GM12878 (cell line): ENCODE measurements around the gene SF3B6. TPM values are rescaled to one million over a fixed set of nuclear protein-coding genes. Genes with fewer than 3 reads are reported as not detected.

Experiments
- BHLHE40 ChIP-seq, 2 experiments: fragments of 450-650 bp in 1 of 2; IDR thresholded peaks; 2 replicates each; pipeline ENCODE4 v1.6.1; 2011 to 2017; ENCODE audit warnings: low read depth in 2 of 2, borderline replicate concordance in 1 of 2, improper control_type of control experiment in 1 of 2, low read length in 1 of 2, mild to moderate bottlenecking in 1 of 2
- CBX3 ChIP-seq: fragments of 200-600 bp; sonication (generic); IDR thresholded peaks from 2 replicates; pipeline ENCODE4 v1.6.1; 2016; ENCODE audit warnings: low read depth, borderline replicate concordance
- CEBPB ChIP-seq, 2 experiments: fragments of 150-350 bp in 1 of 2; IDR thresholded peaks; 2 replicates each; pipeline ENCODE4 v1.6.1; 2012 to 2014; ENCODE audit warnings: low read depth in 2 of 2, low read length in 2 of 2, borderline replicate concordance in 1 of 2, inconsistent platforms in 1 of 2
- FOXM1 ChIP-seq: IDR thresholded peaks from 2 replicates; pipeline ENCODE4 v1.6.1; 2012; ENCODE audit warnings: low read depth, mild to moderate bottlenecking, inconsistent platforms, low read length, moderate library complexity
- GABPA ChIP-seq: IDR thresholded peaks from 2 replicates; pipeline ENCODE4 v1.6.1; 2014; ENCODE audit warnings: antibody characterized with exemption, low read depth, mild to moderate bottlenecking, inconsistent platforms
- POLR2AphosphoS5 ChIP-seq: IDR thresholded peaks from 2 replicates; pipeline ENCODE4 v1.6.1; 2011; ENCODE audit warnings: mild to moderate bottlenecking, low read length, inconsistent platforms
- STAT1 ChIP-seq: fragments of 450-650 bp; conservative IDR thresholded peaks from 2 replicates; pipeline ENCODE4 v1.6.1; 2014; ENCODE audit warnings: antibody characterized with exemption, mild to moderate bottlenecking
- YBX1 ChIP-seq: fragments of 450-650 bp; IDR thresholded peaks from 2 replicates; pipeline ENCODE4 v1.6.1; 2016; ENCODE audit warnings: antibody characterized with exemption
- polyA plus RNA-seq, 11 experiments: library from polyadenylated mRNA; depleted of rRNA in 4 of 11; unstranded in 6 of 11; stranded (reverse) in 5 of 11; fragments of >200 nt; fragmentation: Nextera tagmentation in 4 of 11; fragmentation: Illumina TruSeq in 1 of 11; extraction: Ambion mirVana in 4 of 11; extraction: Trizol in 1 of 11; gene quantifications; 1 replicate in 1 of 11; 2 replicates in 10 of 11; pipeline versions ENCODE4 v1.2.1 to v1.2.3, GENCODE V29; 2011 to 2016; ENCODE audit warnings: inconsistent platforms in 2 of 11, missing spikeins in 2 of 11, low read depth in 1 of 11
- total RNA-seq, 4 experiments: library from RNA; depleted of rRNA in 3 of 4; stranded (reverse); fragments of >200 nt in 3 of 4; fragmentation: Illumina TruSeq in 1 of 4; extraction: Trizol in 1 of 4; gene quantifications; 2 replicates each; pipeline versions ENCODE4 v1.2.1 to v1.2.3, GENCODE V29; 2013 to 2021
- TF ChIP-seq, protein P1 (sequence below): IDR thresholded peaks from 2 replicates; pipeline ENCODE4 v1.6.1; 2011; ENCODE audit warnings: borderline replicate concordance, low read depth, mild to moderate bottlenecking, moderate library complexity, low read length; ENCODE audit not compliant: insufficient read depth, poor library complexity, severe bottlenecking
- TF ChIP-seq, protein P2 (sequence below): fragments of 450-650 bp; formaldehyde crosslinking; IDR thresholded peaks from 2 replicates; pipeline ENCODE4 v1.5.0; 2022; ENCODE audit warnings: mild to moderate bottlenecking, missing genetic modification characterization

SF3B6 gene
- total and polyA plus RNA-seq, 10 of the 15 experiments (the other 5 are each of a cell fraction or from before 2014, with no cell fraction given): 118 to 584 (median 270) TPM

DNA sequence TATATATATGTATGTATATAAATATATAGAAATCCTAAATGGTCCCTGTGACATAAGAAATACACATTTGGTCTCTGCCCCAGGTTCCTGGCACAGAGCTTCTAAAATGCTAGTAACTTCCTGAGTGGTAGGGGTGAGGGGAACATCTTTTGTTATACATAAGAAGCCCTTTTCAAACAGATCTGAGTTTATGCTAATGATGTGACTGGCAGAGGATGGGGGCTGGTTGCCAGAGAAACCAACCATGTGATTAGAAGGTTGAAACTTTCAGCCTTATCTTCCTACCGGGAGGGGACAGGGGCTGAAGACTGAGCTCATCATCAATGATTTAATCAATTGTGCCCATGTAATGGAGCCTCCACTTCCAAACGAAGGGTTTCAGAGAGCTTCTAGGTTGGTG, 49.9 kb downstream of the SF3B6 start (continued):
- TF ChIP-seq FOXM1 (no peak), BHLHE40 (IDR thresholded peaks at IDR 0.05; ENCODE audit: borderline replicate concordance in 1 of 2, low read depth in 2 of 2, low read length in 1 of 2) (no peak), CEBPB (IDR thresholded peaks at IDR 0.05; ENCODE audit: borderline replicate concordance in 1 of 2, low read depth in 2 of 2, low read length in 2 of 2) (no peak), POLR2AphosphoS5 (no peak), STAT1 (no peak), YBX1 (no peak), CBX3 (no peak), GABPA (no peak)
- TF ChIP-seq, protein P1, sequence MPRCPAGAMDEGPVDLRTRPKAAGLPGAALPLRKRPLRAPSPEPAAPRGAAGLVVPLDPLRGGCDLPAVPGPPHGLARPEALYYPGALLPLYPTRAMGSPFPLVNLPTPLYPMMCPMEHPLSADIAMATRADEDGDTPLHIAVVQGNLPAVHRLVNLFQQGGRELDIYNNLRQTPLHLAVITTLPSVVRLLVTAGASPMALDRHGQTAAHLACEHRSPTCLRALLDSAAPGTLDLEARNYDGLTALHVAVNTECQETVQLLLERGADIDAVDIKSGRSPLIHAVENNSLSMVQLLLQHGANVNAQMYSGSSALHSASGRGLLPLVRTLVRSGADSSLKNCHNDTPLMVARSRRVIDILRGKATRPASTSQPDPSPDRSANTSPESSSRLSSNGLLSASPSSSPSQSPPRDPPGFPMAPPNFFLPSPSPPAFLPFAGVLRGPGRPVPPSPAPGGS: no peak
- TF ChIP-seq, protein P2, sequence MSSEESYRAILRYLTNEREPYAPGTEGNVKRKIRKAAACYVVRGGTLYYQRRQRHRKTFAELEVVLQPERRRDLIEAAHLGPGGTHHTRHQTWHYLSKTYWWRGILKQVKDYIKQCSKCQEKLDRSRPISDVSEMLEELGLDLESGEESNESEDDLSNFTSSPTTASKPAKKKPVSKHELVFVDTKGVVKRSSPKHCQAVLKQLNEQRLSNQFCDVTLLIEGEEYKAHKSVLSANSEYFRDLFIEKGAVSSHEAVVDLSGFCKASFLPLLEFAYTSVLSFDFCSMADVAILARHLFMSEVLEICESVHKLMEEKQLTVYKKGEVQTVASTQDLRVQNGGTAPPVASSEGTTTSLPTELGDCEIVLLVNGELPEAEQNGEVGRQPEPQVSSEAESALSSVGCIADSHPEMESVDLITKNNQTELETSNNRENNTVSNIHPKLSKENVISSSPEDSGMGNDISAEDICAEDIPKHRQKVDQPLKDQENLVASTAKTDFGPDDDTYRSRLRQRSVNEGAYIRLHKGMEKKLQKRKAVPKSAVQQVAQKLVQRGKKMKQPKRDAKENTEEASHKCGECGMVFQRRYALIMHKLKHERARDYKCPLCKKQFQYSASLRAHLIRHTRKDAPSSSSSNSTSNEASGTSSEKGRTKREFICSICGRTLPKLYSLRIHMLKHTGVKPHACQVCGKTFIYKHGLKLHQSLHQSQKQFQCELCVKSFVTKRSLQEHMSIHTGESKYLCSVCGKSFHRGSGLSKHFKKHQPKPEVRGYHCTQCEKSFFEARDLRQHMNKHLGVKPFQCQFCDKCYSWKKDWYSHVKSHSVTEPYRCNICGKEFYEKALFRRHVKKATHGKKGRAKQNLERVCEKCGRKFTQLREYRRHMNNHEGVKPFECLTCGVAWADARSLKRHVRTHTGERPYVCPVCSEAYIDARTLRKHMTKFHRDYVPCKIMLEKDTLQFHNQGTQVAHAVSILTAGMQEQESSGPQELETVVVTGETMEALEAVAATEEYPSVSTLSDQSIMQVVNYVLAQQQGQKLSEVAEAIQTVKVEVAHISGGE (CRISPR knock-in tag): no peak
